HepG2 (cell line): ENCODE results near the gene AGPAT2. TPM values are rescaled to one million over a fixed set of nuclear protein-coding genes. Genes with fewer than 3 reads are reported as not detected.

Source experiments
- BORCS8-MEF2B ChIP-seq: sonication (generic); formaldehyde crosslinking; IDR thresholded peaks from 2 replicates; pipeline ENCODE4 v1.8.0; 2022; ENCODE audit warnings: mild to moderate bottlenecking, missing genetic modification reagents
- DNMT1 ChIP-seq: sonication (generic); formaldehyde crosslinking; IDR thresholded peaks from 2 replicates; pipeline ENCODE4 v1.5.1; 2020; ENCODE audit warnings: mild to moderate bottlenecking, missing genetic modification reagents
- FOXC1 ChIP-seq: sonication (generic); formaldehyde crosslinking; IDR thresholded peaks from 2 replicates; pipeline ENCODE4 v1.8.0; 2022; ENCODE audit warnings: mild to moderate bottlenecking, missing genetic modification reagents, borderline replicate concordance
- GTF3A ChIP-seq: sonication (generic); formaldehyde crosslinking; conservative IDR thresholded peaks from 2 replicates; pipeline ENCODE4 v1.4.0; 2020; ENCODE audit warnings: mild to moderate bottlenecking, missing genetic modification reagents
- HHEX ChIP-seq: IDR thresholded peaks from 2 replicates; pipeline ENCODE4 v1.6.1; 2016; ENCODE audit warnings: control low read depth
- JARID2 ChIP-seq: sonication (generic); formaldehyde crosslinking; IDR thresholded peaks from 2 replicates; pipeline ENCODE4 v1.8.1; 2023; ENCODE audit warnings: missing genetic modification reagents, inconsistent platforms; ENCODE audit not compliant: insufficient replicate concordance
- KMT2B ChIP-seq: IDR thresholded peaks from 2 replicates; pipeline ENCODE4 v1.6.1; 2016; ENCODE audit warnings: missing genetic modification reagents, missing compliant biosample characterization
- MYNN ChIP-seq: sonication (generic); formaldehyde crosslinking; IDR thresholded peaks from 2 replicates; pipeline ENCODE4 v1.4.0; 2020; ENCODE audit warnings: mild to moderate bottlenecking, low read depth, missing genetic modification reagents
- PREB ChIP-seq: sonication (generic); formaldehyde crosslinking; IDR thresholded peaks from 2 replicates; pipeline ENCODE4 v1.4.0; 2020; ENCODE audit warnings: missing genetic modification reagents
- SMAD1 ChIP-seq: sonication (generic); formaldehyde crosslinking; IDR thresholded peaks from 2 replicates; pipeline ENCODE4 v1.4.0; 2020; ENCODE audit warnings: missing genetic modification reagents, low read depth, mild to moderate bottlenecking, borderline replicate concordance
- TOE1 ChIP-seq: sonication (generic); formaldehyde crosslinking; IDR thresholded peaks from 2 replicates; pipeline ENCODE4 v1.4.0; 2020; ENCODE audit warnings: mild to moderate bottlenecking, missing genetic modification reagents
- ZNF543 ChIP-seq: sonication (generic); formaldehyde crosslinking; IDR thresholded peaks from 2 replicates; pipeline ENCODE4 v1.4.0; 2020; ENCODE audit warnings: mild to moderate bottlenecking, missing genetic modification reagents
- ZNF644 ChIP-seq: IDR thresholded peaks from 2 replicates; pipeline ENCODE4 v1.6.1; 2016; ENCODE audit warnings: low read depth
- polyA plus RNA-seq, 8 experiments: library from polyadenylated mRNA; depleted of rRNA in 3 of 8; stranded (reverse) in 7 of 8; unstranded in 1 of 8; fragments of >200 nt; fragmentation: Illumina TruSeq in 4 of 8; extraction: Trizol in 4 of 8; gene quantifications; 2 replicates each; pipeline versions ENCODE4 v1.2.1 to v1.2.3, GENCODE V29; 2011 to 2016; ENCODE audit warnings: low read depth in 4 of 8, missing spikeins in 1 of 8, mixed read lengths in 1 of 8; ENCODE audit not compliant: insufficient read depth in 1 of 8
- total RNA-seq, 5 experiments: library from RNA; depleted of rRNA; stranded (reverse); fragments of >200 nt; fragmentation: Illumina TruSeq; extraction: Trizol; gene quantifications; 2 replicates each; pipeline ENCODE4 v1.2.3, GENCODE V29; 2016; ENCODE audit warnings: low read depth in 1 of 5
- TF ChIP-seq, protein P1 (sequence below): sonication (generic); formaldehyde crosslinking; IDR thresholded peaks from 2 replicates; pipeline ENCODE4 v1.8.0; 2022; ENCODE audit warnings: mild to moderate bottlenecking, missing genetic modification reagents
- TF ChIP-seq, protein P2 (sequence below): sonication (generic); formaldehyde crosslinking; IDR thresholded peaks from 2 replicates; pipeline ENCODE4 v1.5.1; 2020; ENCODE audit warnings: missing genetic modification reagents, mild to moderate bottlenecking, borderline replicate concordance
- TF ChIP-seq, protein P3 (sequence below): sonication (generic); formaldehyde crosslinking; IDR thresholded peaks from 2 replicates; pipeline ENCODE4 v1.4.0; 2020; ENCODE audit warnings: mild to moderate bottlenecking, missing genetic modification reagents
- TF ChIP-seq, protein P4 (sequence below), 2 experiments: fragments of 450-650 bp in 1 of 2; sonication (generic) in 1 of 2; formaldehyde crosslinking in 1 of 2; IDR thresholded peaks; 2 replicates each; pipeline versions ENCODE4 v1.6.1 to v1.8.0; 2016 to 2022; ENCODE audit warnings: antibody characterized with exemption in 1 of 2, mild to moderate bottlenecking in 1 of 2, missing genetic modification reagents in 1 of 2

Gene AGPAT2
- total and polyA plus RNA-seq, 2 of the 13 experiments (the other 11 are each of a cell fraction or from before 2014, with no cell fraction given), result 3.9 to 25.8 TPM

DNA sequence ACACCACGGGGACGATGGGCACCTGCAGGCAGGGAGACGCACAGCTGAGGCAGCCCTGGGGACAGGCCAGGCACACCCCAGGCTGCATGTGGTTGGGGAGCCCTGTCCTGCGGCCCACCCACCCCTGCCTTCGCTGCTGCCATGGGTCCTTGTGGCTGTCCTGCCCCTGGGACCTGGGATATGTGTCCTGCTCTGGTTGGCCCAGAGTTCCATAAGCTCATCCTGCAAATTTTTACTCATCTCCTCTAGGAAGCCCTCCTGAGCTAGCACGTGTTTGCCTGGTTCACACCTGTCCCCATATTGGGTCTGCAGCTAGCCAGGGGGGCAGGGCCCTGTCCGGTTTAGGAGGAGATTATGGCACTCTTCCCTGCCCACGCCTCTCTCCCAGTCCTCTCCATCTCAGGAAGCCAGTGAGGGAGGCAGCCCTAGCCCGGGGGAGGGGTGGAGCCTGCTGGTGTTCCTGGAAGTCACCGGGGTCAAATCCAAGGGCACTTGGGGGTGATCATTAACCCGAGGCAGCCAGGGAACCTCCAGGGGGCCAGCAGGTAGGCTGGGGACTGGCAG lies 12.4 kb downstream of the AGPAT2 start (continued):
- TF ChIP-seq, protein P1, sequence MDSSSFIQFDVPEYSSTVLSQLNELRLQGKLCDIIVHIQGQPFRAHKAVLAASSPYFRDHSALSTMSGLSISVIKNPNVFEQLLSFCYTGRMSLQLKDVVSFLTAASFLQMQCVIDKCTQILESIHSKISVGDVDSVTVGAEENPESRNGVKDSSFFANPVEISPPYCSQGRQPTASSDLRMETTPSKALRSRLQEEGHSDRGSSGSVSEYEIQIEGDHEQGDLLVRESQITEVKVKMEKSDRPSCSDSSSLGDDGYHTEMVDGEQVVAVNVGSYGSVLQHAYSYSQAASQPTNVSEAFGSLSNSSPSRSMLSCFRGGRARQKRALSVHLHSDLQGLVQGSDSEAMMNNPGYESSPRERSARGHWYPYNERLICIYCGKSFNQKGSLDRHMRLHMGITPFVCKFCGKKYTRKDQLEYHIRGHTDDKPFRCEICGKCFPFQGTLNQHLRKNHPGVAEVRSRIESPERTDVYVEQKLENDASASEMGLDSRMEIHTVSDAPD (CRISPR knock-in tag), result no peak
- TF ChIP-seq GTF3A (CRISPR knock-in tag) (no peak), PREB (CRISPR knock-in tag) (no peak), FOXC1 (no peak), DNMT1 (CRISPR knock-in tag) (no peak), KMT2B (CRISPR knock-in tag) (no peak), BORCS8-MEF2B (CRISPR knock-in tag) (no peak), TOE1 (CRISPR knock-in tag) (no peak), HHEX (no peak), MYNN (CRISPR knock-in tag) (no peak), ZNF644 (CRISPR knock-in tag) (no peak), SMAD1 (CRISPR knock-in tag) (no peak), ZNF543 (no peak), JARID2 (CRISPR knock-in tag) (no peak)
- TF ChIP-seq, protein P2, sequence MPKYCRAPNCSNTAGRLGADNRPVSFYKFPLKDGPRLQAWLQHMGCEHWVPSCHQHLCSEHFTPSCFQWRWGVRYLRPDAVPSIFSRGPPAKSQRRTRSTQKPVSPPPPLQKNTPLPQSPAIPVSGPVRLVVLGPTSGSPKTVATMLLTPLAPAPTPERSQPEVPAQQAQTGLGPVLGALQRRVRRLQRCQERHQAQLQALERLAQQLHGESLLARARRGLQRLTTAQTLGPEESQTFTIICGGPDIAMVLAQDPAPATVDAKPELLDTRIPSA (CRISPR knock-in tag), result no peak
- TF ChIP-seq, protein P3, sequence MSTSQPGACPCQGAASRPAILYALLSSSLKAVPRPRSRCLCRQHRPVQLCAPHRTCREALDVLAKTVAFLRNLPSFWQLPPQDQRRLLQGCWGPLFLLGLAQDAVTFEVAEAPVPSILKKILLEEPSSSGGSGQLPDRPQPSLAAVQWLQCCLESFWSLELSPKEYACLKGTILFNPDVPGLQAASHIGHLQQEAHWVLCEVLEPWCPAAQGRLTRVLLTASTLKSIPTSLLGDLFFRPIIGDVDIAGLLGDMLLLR (CRISPR knock-in tag), result 0 out of 2 replicates have a peak, but pooled peaks have one; percentile 25
- TF ChIP-seq, protein P4, sequence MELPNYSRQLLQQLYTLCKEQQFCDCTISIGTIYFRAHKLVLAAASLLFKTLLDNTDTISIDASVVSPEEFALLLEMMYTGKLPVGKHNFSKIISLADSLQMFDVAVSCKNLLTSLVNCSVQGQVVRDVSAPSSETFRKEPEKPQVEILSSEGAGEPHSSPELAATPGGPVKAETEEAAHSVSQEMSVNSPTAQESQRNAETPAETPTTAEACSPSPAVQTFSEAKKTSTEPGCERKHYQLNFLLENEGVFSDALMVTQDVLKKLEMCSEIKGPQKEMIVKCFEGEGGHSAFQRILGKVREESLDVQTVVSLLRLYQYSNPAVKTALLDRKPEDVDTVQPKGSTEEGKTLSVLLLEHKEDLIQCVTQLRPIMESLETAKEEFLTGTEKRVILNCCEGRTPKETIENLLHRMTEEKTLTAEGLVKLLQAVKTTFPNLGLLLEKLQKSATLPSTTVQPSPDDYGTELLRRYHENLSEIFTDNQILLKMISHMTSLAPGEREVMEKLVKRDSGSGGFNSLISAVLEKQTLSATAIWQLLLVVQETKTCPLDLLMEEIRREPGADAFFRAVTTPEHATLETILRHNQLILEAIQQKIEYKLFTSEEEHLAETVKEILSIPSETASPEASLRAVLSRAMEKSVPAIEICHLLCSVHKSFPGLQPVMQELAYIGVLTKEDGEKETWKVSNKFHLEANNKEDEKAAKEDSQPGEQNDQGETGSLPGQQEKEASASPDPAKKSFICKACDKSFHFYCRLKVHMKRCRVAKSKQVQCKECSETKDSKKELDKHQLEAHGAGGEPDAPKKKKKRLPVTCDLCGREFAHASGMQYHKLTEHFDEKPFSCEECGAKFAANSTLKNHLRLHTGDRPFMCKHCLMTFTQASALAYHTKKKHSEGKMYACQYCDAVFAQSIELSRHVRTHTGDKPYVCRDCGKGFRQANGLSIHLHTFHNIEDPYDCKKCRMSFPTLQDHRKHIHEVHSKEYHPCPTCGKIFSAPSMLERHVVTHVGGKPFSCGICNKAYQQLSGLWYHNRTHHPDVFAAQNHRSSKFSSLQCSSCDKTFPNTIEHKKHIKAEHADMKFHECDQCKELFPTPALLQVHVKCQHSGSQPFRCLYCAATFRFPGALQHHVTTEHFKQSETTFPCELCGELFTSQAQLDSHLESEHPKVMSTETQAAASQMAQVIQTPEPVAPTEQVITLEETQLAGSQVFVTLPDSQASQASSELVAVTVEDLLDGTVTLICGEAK (IDR thresholded peaks at IDR 0.05), result no peak
- TF ChIP-seq, protein P4 (CRISPR knock-in tag; IDR thresholded peaks at IDR 0.05), result no peak
